ENCODE measurements around the gene DOCK2.

DNA sequence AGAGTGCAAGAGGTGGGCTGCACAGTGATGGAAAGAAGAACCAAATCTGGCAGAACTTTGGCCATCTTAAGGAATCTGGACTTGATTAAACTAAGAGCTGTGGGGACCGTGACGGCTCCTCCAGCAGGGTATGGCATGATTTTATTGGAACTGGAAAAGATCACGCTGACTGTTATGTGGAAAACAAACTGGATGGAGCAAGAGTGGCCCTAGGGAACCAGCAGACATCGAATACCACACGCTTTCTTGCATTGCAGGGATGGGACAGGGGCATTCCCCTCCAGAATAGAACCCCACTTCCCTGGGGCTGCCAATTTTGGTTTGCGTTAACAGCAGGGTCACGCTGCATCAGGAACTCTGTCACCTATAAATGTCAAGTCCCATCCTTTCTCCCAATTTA lies 304.5 kb downstream of the DOCK2 start:
- no peak for TF ChIP-seq CTCF (IDR thresholded peaks at IDR 0.05; ENCODE audit: low read depth, low read length, poor library complexity, severe bottlenecking)
- no peak for TF ChIP-seq EZH2phosphoT487 (IDR thresholded peaks at IDR 0.05; ENCODE audit: borderline replicate concordance, low read length)

Data from DOHH2 (cell line).